ENCODE data around the gene TIMM29.

Gene TIMM29

GRCh38 chr19:10928563-10929401 is at the start of gene TIMM29, which contains the start of gene YIPF2:
Gene TIMM29 (plus strand): TSS chr19:10928811. CDS start chr19:10928823, 12 bp downstream.
Gene YIPF2 (minus strand): TSS chr19:10928639. CDS start chr19:10928410, 229 bp downstream.
- DNase-seq: peak; percentile 91

GRCh38 chr19:10881403-10882107 is 47.1 kb upstream of the TIMM29 start:
- no peak for DNase-seq

- no peak for DNase-seq
These were observed 46.5 kb upstream of the TIMM29 start for GRCh38 chr19:10882108-10882457.

GRCh38 chr19:10884274-10884673 is 44.3 kb upstream of the TIMM29 start:
- no peak for DNase-seq

- no peak for DNase-seq
These were observed 43.1 kb upstream of the TIMM29 start for GRCh38 chr19:10885201-10886169.

GRCh38 chr19:10887616-10888367 is 40.8 kb upstream of the TIMM29 start:
- DNase-seq: no peak

- DNase-seq: no peak
These were observed 40.2 kb upstream of the TIMM29 start for GRCh38 chr19:10888421-10888866.

- DNase-seq: no peak
These were observed 38.7 kb upstream of the TIMM29 start for GRCh38 chr19:10889880-10890279.

GRCh38 chr19:10891405-10892086 is 37.1 kb upstream of the TIMM29 start:
- DNase-seq: no peak

- DNase-seq: no peak
These were observed 36.4 kb upstream of the TIMM29 start for GRCh38 chr19:10892256-10892655.

- DNase-seq: no peak
These were observed 33.7 kb upstream of the TIMM29 start for GRCh38 chr19:10894911-10895213.

- no peak for DNase-seq
These were observed 33.2 kb upstream of the TIMM29 start for GRCh38 chr19:10895363-10895762.

GRCh38 chr19:10895920-10896319 is 32.7 kb upstream of the TIMM29 start:
- DNase-seq: no peak

GRCh38 chr19:10896851-10897526 is 31.6 kb upstream of the TIMM29 start:
- DNase-seq: no peak

- no peak for DNase-seq
These were observed 30.0 kb upstream of the TIMM29 start for GRCh38 chr19:10898633-10899032.

GRCh38 chr19:10899151-10899653 is 29.4 kb upstream of the TIMM29 start:
- DNase-seq: no peak

- DNase-seq: no peak
These were observed 20.7 kb upstream of the TIMM29 start for GRCh38 chr19:10907925-10908324.

GRCh38 chr19:10908380-10908960 is 20.1 kb upstream of the TIMM29 start:
- no peak for DNase-seq

GRCh38 chr19:10911579-10912363 is 16.8 kb upstream of the TIMM29 start:
- no peak for DNase-seq

- no peak for DNase-seq
These were observed 16.0 kb upstream of the TIMM29 start for GRCh38 chr19:10912619-10913018.

All from activated CD8-positive, alpha-beta memory T cell treated with anti-CD3 and anti-CD28 coated beads, Interleukin-2, amount 50 U/mL, for 4 hours (primary cell).